ENCODE data around the gene PANK4.

PANK4 gene

DNA sequence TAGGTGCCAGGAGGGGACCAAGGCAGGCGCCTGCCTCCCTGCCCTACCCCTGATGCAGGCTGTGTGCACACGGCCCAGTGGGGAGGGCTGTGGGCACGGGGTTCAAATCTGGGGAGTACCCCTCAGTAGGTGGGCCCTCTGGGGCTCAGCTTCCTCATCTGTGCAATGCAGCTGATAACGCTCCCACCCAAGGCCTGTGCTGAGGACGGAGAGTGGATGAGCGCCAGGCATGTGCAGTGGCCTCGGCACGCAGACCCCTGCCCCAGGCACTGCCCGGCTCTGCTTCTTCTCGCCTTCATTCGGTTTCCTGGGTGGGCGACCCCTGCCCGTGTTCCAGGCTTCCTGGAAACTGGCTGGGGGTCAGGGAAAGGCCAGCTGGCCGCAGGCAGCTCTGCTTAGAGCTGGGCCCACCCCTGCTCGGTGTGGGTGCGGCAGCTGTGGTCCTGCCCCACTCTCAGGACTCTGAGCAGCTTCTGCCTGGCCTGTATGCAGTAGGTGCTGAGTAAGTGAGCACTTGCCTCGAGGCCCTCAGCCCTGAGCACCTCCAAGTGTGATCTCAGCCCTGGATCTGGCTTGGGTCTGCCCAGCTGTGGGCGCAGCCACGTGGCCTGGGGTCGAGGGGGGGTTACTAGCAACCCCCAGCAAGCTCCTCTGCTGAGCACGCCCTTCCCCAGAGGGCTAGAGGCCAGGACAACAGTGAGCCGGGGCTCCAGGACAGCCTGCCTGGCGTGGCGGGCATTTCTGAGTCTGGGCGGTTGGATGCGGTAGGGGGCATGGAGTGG lies 17.9 kb upstream of the PANK4 start:
- DNase-seq, result no peak

DNA sequence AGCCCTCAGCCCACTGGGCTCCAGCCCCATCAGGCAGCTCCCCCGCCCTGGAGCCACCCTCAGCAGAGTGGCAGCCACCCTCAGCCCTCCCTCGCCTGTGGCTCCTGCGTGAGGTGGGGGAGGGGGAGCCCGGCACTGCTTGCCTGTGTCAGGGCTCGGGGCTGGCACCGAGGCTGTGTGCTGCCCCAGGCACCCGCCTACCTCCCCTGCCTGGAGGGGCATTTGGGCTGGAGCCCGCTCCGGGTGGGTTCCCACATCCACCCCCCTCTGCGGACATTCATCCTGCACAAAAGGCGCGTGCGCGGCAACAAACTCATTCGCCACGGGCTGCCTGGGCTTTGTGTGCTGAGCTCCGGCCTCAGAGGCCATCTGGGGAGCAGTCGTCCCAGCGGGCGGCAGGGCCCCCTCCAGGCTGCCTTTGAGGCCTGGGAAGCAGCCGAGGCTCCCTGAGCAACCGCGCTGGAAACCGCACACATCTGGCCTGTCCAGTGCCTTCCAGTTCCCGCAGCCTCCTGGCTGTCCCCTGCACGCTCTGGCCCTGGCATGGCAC lies 17.2 kb upstream of the PANK4 start:
- DNase-seq, result peak; percentile 51

DNA sequence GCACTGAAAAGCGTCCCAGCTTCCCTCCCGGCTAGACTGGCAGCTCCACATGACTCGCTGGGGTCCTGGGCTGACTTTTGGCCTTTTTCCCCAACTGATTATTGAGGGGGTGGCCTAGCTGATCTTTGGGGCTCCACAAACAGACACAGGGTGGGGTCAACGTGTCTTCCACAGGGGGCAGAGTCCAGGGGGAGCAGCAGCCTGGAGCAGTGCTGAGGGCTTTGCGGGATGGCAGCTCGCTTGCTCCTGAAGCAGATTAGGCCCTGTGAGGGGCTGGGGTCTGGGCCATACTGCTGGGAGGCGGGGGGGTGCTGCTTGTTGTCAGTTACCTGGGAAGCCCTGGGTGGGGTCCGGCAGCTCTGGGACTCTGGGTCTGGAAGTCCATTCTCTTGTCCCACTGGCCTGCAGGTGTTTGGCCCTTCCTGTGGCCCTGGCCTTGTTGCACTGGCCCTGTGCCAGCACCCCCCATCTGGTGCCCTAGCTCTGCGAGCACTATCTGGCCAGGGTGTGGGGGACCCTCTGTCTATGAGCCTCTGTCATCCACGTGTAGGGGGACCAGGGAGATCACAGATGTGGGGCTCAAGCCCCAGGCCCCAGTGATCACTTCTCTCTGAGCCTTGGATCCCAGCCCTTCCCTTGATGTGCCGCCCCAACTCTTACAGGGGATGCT lies 16.0 kb upstream of the PANK4 start:
- DNase-seq, result no peak

DNA sequence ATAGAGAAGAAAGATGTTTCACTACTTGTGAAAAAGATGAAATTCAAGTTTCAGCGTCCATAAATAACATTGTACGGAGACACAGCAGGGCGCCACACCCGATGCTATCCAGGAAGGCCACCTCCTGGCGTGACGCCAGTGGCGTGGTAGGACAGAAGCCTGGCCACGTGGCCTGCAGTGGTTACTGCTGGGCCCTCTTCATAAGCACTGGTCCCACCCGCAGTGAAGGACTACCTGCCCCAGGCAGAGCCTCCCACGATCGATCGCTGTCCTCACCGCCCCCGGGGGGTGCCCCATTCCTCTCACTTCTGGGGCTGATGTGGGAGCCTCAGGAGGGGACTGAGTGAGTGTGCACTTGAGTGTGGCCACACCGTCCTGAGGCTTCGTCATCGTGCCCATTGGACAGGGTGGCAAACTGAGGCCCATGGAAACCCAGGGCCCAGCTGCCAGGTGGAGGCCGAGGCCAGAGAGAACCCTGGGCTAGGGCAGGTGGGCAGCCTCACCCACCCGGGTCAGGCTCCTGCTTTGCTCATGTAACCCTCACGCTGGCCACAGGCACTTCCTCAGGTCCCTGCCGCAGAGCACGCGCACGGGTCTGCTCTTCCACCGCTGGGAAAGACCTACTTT lies 15.3 kb upstream of the PANK4 start:
- no peak for DNase-seq

DNA sequence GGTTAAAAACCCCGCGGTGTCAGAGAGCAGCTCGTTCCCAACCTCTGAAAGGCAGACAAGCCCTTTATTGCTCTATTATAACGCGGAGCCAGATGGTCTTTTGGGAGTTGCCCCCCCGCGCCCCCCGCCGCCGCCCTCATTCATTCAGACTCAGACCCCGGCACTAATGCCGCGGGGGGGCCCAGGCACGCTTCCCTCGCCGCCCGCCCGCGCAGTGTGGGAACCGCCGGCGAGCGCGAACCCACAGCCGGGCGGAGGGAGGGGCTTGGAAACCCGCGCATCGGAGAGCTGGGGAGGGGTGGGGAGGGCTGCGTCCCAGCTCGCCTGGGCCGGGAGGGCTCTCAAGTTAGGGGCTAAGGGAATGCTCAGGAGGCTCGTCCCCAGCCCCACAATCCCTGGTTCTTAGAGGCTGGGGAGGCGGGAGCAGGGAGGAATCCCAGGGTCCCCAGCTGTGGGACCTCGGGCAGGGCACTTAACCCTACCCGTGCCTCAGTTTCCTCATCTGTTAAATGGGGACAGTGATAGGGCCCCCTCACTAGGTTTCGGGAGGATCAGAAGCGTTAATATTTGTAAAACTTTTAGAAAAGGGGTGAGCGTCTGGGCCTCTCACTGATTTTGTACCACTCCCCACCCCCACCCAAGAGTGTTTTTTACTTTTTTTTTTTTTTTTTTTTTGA lies 14.6 kb upstream of the PANK4 start:
- no peak for DNase-seq

DNA sequence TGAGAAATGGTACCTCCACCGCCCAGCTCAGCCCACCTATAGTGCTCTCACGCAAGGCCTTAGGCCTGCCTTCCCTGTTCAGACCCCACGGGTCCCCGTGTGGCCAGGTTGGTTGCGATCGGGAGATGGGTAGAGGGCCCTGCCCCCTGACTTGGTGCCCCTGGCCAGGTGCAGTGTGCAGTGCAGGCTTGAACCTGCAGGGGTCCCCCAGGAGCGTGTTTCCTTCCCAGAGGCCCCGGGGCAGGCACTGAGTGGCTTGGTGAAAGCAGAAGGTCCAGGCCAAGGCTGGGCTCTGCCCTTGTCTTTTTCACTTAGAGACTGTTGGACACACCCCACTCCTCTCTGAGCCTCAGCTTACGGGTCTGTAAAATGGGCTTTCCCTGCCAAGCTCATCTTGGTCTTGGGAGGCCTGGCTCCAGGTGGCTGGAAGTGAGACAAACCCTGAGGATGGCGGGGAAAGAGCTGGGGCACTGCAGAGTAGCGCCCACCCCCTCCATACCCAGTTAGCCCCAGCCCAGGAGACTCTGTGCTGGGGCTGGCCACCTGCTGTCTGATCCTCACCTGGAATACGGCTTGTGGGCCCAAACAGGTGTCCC lies 13.0 kb upstream of the PANK4 start:
- DNase-seq, result peak; percentile 74

DNA sequence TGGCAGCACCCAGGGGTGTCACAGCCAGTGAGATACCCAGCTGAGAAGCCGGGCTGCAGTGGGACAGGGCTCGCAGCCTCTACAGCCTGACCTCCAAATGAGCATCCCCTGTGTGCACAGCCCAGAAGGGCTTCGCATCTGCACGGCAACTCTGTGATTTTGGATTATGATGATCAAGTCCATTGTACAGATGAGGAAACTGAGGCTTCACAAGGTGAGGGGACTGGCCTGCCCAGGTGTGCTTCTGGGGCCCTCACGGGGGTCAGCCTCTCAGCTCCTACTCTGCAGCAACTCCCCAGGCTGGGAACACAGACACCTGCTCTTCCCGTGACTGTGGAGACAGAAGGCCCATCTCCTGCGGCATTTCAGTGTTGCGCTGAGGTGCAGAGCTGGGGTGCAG lies 12.5 kb upstream of the PANK4 start:
- no peak for DNase-seq

DNA sequence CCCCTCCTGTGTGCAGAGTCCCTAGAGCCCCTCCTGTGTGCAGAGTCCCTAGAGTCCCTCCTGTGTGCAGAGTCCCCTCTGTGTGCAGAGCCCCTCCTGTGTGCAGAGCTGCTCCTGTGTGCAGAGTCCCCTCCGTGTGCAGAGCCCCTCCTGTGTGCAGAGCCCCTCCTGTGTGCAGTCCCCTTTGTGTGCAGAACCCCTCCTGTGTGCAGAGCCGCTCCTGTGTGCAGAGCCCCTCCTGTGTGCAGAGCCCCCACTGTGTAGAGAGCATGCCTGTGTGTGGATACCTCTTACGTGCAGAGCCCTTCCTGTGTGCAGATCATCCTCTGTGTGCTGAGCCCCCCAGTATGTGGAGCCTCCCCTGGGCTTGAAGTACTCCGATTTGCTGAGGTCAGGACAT lies 12.0 kb upstream of the PANK4 start:
- DNase-seq, result no peak

DNA sequence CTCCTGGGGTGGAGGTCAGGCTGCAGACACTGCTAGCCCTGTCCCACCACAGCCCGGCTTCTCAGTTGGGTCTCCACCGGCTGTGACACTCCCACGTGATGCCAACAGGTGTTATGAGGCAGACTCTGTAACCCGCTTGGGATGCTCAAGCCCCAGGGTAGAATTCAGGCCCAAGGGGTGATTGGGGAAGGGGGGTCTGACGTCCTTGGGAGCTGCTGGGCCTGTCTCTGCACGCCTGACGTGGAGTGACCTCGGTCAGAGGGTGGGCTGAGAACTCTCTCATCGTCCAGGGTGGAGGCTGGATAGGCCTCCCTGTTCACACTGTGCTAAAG lies 11.4 kb upstream of the PANK4 start:
- no peak for DNase-seq

DNA sequence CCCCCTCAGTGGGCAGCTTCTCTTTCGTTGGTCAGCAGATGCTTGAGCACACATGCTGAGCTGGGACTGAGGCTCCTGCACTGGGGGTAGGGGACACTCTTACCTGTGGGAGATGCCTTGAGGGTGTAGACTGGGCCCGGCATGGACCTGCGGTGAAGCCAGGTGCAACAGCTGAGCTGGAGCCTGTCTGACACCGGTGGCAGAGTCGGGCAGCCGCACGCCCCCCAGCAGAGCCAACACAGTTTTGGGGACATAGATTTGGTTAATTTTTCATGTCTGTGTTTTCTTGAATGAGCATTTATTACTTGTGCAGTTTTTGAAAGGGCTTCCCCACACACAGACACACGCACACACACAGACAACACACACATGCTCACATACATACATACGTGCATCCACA lies 9.6 kb upstream of the PANK4 start:
- DNase-seq, result no peak

DNA sequence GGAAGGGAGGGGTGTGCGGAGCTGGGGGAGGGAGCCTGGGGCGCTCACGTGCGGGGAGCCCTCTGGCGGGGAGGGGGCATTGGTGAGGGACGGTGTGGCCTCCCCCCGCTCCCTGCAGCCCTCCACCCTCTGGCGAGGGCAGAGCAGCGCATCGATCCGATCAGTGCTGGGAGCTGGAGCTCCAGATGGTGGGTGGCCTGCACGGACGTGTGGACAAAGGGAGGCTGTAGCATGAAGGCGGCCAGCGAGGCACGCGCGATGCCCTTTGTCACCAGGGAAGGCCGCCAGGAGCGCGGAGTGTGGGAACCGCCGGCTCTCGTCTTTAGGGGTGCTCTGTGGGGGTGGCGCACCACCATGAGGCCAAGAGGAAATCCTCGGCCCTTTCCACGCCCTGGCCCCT lies 9.1 kb upstream of the PANK4 start:
- no peak for DNase-seq

DNA sequence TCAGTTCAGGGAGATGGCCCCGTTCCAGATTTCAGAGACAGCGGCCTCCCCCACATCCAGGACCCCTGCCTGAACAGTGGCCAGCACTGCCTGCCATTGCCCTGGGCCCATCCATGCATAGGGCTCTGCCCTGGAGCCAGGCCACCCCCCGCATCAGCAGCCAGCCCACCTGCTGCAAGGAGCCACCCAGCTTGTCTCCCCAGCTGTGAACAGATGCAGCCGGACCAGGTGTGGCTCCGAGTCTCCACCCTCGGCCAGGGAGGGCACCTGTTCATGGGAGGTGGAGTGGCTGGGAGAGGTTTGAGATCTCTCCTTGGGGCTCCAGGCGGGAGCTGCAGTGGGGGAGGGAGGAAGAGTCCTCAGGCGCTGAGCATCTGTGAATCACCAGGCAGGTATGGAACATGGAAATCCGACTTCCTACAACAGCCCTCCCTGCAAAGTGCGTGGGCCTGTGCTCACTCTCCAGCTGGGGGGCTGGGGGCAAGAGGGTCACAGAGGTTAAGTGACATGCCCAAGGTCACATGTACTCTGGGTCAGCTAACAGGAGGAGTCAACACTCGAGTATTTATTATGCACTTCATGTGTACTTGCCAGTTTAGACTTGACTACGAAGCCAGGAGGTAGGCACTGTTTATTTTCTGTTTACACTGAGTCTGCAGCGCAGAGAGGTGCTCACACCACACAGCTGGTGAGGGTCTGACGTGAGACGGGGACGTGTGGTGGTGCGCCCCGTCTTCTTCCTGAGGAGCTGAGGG lies 8.5 kb upstream of the PANK4 start:
- no peak for DNase-seq

DNA sequence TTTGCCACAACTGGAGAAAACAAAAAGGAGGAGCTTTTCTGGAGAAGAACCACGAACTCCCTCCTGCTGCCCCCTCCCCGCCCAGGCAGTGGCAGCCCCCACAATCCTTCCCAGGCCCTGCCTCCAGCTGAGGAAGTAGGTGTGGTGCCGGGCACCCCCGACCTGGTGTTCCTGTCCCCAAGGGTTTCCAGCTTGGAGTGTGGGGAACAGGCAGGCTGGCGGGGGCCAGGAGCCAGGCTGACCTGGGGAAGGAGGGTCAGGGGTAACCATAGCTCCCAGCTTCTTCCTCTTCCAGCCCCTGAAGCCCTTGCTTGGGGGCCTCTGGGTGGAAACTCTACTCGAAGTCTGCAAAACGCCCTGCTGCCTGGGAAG lies 7.9 kb upstream of the PANK4 start:
- DNase-seq, result no peak

DNA sequence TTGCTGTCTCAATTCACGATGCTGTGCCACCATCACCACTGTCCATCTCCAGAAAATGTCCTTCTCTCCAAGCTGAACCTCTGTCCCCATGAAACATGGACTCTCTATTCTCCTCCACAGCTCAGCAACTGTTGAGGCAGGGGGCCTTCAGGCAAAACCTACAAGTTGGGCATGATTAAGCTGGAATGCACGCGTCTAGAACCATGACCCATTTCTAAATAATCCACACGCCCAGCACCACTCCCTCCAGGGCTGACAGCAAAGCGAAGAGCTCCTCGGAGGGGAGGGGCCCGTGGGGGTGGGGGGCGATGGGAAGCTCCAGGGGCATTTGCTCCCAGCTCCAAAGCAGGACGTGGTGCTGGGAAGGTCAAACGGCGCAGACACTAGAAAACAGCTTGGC lies 7.0 kb upstream of the PANK4 start:
- no peak for DNase-seq

DNA sequence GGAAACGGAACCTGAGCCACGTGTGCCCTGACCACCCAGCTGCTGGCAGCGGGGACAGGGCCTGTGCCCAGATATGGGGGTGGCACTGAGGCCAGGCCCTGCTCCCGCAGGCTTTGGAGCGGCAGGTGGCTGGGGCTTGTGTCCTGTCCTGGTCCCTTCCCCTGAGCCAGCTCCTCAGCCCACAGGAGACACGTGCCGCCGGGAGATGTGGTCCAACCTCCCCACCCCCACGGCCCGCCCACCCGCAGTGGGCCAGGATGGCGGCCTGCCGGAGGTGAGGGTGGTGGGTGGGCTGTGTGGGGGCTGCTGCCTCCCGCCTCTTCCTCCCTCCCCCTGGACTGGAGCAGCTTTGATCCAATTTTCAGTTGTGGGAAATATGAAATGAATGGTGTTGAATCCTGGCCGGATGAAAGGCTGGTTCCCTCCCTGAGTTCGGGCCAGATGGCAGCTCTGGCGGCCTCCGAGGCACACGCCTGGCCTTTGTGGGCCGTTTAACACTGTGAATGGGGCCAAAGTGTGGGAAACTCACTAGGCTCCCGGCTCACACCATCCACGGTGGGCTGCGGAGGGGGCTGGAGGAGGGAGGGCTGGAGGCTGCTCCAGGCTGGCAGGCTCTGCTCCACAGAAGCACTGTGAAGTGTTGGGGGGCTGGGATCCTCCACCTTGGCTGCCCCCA lies 6.2 kb upstream of the PANK4 start:
- DNase-seq, result no peak

DNA sequence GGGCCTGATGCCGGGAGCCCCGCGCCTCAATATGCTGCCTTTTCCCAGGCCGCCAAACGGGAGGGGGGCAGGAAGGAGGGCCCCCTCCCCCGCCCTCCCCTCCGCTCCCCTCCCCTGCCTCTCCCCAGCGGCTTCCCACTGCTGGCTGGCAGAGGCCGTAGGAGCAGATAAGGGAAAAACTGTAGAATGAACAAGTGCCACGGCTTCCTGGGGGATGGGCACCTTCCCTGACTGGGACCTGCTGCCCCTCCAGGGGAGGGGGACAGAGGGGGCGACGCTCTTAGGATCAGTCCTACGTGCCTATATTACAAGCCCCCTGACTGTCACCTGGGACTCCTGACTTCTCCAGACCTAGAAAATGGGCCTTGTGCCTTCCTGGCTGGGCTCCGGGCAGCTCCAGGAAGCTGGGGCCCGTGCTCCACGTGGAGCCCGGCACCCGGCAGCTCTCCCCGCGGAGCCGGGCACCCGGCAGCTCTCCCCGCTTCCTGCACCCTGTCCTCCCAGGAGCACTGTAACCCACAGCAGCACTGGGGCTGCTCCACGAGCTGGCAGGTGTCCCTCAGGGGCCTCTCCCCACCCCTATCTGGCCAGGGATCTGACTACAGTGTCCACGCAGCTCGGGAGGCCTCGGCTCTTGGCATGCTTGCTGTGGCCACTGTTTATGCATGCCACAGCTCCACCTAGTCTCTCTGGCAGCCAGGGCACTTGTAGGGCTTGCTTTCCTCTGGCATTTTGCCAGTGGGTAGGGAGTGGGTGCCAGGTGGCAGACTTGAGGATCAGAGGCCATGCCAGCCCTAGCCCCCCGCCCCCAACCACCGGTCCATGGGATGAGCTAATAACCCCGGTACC lies 4.3 kb upstream of the PANK4 start:
- no peak for DNase-seq

DNA sequence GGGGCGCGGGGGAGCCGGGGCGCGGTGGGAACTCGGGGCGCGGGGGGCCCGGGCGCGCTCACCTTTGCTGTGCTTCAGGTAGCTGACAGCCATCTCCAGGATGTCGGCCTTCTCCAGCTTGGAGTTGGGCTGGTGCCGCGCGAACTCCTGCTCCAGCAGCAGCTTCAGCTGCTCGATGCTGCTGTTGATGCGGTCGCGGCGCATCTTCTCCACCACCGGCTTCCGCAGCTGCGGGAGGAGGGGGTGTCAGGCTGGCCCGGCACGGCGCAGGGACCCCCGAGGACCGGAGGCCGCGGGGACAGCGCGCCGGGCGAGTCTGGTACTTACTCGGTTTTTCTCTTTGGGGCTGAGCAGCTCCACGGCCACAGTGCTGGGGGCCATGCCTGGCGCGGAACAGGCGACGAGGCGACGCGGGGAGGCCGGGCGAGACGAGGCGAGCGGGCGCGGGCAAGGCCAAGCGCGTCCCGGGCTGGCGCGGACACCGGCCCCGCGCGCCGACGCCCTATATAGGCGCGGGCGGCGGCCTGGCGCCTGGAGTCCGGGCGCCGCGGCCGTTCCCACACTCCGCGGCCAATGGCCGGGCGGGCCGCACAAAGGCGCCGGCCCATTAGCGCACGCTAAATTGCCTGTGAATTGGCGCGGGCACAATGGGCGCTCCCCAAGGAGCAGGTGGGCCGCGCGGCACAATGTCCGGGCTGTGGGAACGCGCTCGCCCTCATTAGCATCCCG lies 3.6 kb upstream of the PANK4 start, which contains the start of gene HES5:
Gene HES5, minus strand, starts transcription at position 480 of the 729 bp plus-strand sequence. Its CDS starts 99 bp downstream, at position 381.
- no peak for DNase-seq

DNA sequence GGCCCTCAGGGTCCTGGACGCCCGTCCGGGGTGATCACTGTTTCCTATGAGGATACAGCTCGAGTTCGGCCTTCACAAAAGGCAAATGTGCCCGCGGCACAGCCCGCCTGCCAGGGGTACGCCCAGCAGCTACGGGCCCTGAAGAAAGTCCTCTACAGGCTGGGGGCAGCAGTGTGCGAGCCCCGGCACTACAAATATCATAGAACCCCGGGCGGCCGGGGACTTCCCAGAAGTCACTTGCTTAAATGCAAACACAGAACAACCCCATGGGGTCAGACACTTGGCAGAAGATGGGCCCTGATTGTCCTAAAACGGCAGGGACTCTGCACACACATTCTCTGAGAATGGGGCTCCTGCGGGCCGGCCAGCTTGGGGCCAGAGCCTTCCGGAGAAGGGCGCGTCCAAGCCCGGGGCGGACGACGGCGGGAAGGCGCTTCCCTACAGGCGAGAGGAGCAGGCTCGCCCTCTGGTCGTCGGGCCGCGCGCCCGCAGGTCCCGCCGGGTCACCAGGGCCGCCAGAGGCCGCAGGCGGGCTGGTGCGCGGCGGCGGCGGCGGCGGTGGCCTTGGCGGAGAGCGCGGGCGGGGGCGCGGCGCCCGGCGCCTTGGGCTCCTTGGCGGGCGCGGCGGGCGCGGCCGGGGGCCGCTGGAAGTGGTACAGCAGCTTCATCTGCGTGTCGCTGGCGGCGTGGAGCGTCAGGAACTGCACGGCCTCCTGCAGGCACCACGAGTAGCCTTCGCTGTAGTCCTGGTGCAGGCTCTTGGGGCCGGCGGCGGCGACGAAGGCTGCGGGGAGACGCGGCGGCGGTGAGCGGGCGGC lies 2.8 kb upstream of the PANK4 start:
- peak; percentile 65 for DNase-seq

DNA sequence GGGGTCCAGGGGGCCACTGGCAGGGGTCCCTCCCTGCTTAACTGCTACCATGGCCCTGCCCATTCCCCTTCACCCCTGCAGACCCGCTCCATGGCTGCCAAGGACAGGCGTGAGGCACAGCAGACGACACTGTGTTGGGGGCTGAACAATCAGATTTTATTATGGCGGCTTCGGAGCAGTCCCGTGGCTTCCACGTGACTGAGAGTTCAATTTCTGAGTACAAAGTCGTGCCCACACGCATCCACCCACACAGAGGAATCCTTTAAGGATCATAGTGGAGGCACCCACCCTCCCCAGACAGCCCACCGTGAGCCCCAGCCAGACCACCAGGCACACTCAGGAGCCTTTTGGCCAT lies 2.2 kb upstream of the PANK4 start:
- DNase-seq, result no peak
